ENCODE measurements around the gene KIF6.

DNA sequence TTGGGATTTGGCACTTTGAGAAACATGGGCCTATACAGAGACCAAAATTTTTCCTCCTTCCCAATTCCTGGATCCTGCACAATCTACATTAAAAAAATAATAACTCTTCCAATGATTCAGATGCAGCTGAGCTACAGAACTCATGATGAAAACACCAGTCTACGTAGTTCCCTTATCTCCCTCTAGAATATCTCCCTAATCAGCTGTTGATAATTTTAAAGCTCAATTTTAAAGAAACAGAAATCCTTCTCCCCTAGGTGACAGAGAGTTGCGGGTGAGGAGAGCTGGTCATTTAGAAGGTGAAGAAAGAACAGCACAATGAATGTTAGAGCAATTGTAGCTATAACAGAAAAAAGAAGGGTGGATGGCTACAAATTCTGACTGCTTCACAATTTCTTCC lies 227.1 kb downstream of the KIF6 start:
- TF ChIP-seq TARDBP (IDR thresholded peaks at IDR 0.05) (no peak), ARNT (IDR thresholded peaks at IDR 0.05) (no peak), HDGF (IDR thresholded peaks at IDR 0.05; ENCODE audit: borderline replicate concordance) (no peak)
